GM18868 (cell line): ENCODE measurements around the gene SNX12.

Experiments used
- ATAC-seq: cut with Tn5 transposase; IDR thresholded peaks from one replicate; pipeline ENCODE4 v1.9.1; 2021; ENCODE audit warnings: mild to moderate bottlenecking, moderate library complexity; ENCODE audit not compliant: unreplicated experiment

The SNX12 gene

GRCh38 chrX:71068044-71068918 lies at the start of gene SNX12:
Gene SNX12, minus strand, starts transcription at chrX:71068334. Its CDS starts 28 bp downstream, at chrX:71068306.
- ATAC-seq = peak; percentile 96

- ATAC-seq = no peak
These were observed 49.2 kb upstream of the SNX12 start for GRCh38 chrX:71117358-71117757.

GRCh38 chrX:71111921-71112431 lies 43.8 kb upstream of the SNX12 start:
- peak; percentile 25 for ATAC-seq

- peak; percentile 95 for ATAC-seq
These were observed 43.2 kb upstream of the SNX12 start, which contains the start of gene IL2RG for GRCh38 chrX:71111141-71111843. Gene IL2RG, minus strand, starts transcription at chrX:71111577. Its CDS starts 38 bp downstream, at chrX:71111539.

- ATAC-seq = no peak
These were observed 40.9 kb upstream of the SNX12 start for GRCh38 chrX:71109051-71109450.

GRCh38 chrX:71107762-71108360 lies 39.7 kb upstream of the SNX12 start:
- no peak for ATAC-seq

GRCh38 chrX:71107245-71107644 lies 39.1 kb upstream of the SNX12 start:
- ATAC-seq = no peak

- ATAC-seq = no peak
These were observed 38.3 kb upstream of the SNX12 start, which contains the start of gene CXorf65 for GRCh38 chrX:71106427-71106826. Gene CXorf65, minus strand, starts transcription at chrX:71106740. Its CDS starts 184 bp downstream, at chrX:71106556.

- ATAC-seq = no peak
These were observed 37.5 kb upstream of the SNX12 start for GRCh38 chrX:71105628-71106027.

GRCh38 chrX:71103110-71103983 lies 35.2 kb upstream of the SNX12 start:
- peak; percentile 69 for ATAC-seq

GRCh38 chrX:71102292-71102691 lies 34.2 kb upstream of the SNX12 start:
- ATAC-seq = no peak

GRCh38 chrX:71100581-71101505 lies 32.7 kb upstream of the SNX12 start:
- ATAC-seq = no peak

GRCh38 chrX:71099736-71100135 lies 31.6 kb upstream of the SNX12 start:
- ATAC-seq = no peak

GRCh38 chrX:71098951-71099506 lies 30.9 kb upstream of the SNX12 start:
- no peak for ATAC-seq

- ATAC-seq = peak; percentile 47
These were observed 30.2 kb upstream of the SNX12 start for GRCh38 chrX:71098302-71098701.

- no peak for ATAC-seq
These were observed 28.6 kb upstream of the SNX12 start for GRCh38 chrX:71096760-71097032.

- peak; percentile 23 for ATAC-seq
These were observed 28.0 kb upstream of the SNX12 start for GRCh38 chrX:71095981-71096759.

GRCh38 chrX:71095555-71095980 lies 27.4 kb upstream of the SNX12 start, which contains the start of gene FOXO4:
Gene FOXO4, plus strand, starts transcription at chrX:71095851. Its CDS starts 678 bp downstream, at chrX:71096529.
- ATAC-seq = peak; percentile 91
